CD4-positive, alpha-beta T cell treated with Interferon gamma for 1 hour (primary cell): ENCODE measurements around the gene KRT1.
A peak's percentile ranks its signal among the peaks of the same experiment; 100 is the strongest.
"Not testable (repeated sequence)": the region's sequence is repeated elsewhere in the genome, so short reads cannot be mapped to it uniquely, and the experiment has no call there.

ENCODE experiments used
- DNase-seq: peaks from one replicate; pipeline ENCODE4 v3.0.0-alpha.2; 2020

The KRT1 gene

DNA sequence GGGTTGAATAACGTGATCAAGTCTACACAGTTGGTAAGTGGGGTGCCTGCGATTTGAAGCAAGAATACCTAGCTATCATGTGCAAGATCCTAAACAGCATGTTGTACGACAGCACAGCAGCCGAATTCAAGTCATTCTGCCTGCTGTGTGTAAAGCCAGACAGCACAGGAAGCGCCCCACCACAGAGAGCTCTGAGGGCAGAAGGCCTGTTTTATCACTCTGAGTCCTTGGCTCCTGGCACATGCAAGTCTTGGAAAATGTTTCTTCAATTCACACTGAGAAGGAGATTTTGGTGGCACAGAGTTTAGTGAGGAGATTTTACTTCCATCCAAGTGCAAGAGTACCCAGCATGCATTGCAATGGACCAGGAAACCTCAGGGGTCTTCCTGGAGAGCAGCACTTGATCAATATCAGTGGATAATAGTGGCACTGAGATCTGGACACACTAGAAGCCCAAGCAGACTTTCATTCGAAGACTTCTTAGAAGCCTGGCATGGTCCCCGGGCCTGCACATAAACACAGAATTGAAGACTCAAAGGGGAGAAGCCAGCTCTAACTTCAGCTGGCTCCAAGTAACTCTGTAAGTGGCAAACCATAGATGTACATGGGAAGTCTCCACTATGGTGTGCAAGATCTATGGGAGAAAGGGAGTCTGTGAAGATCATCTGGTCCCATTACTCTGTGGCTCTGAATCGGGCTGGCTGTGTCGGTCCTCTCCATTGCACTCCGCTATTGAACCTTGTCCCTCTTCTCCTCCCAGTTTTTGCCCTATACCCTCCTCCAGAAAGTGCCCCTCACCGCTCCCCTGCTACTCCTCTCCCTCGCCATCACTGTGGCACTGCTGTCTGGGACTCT, 1.5 kb upstream of the KRT1 start:
- DNase-seq, result peak; percentile 29

DNA sequence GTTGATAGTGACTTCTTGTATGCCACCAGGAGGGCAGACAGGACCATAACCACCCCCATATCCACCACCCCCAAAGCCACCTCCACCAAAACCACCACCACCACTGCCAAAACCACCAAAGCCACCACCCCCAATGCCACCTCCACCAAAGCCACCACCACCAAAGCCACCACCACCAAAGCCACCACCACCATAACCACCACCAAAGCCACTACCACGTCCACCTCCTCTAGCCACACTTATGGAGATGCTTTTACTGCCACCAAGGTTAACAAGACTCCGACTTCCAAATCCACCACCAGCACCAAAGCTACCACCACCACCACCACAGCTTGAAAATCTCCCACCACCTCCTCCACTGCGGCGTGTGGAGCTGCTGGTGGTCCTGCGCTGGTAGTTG, 332 bp downstream of the KRT1 start:
- no peak for DNase-seq

DNA sequence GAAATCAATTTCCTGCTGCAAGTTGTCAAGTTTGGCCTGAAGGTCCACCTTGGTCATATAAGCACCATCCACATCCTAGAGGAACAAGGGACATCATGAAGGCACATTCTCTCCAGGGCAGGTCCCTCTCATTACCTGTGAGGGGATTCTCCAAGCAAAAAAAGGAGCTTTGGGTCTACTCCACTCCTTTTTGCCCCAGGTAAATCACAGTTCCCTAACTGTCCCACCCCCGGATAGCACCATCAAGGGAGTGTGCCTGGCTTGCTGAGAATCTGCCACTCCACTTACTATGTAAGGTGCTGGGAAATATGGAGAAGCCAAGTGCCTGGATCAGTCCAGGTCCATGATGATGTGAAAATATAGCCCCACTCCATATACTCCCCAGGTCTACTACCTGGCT, 2.5 kb downstream of the KRT1 start:
- no peak for DNase-seq

DNA sequence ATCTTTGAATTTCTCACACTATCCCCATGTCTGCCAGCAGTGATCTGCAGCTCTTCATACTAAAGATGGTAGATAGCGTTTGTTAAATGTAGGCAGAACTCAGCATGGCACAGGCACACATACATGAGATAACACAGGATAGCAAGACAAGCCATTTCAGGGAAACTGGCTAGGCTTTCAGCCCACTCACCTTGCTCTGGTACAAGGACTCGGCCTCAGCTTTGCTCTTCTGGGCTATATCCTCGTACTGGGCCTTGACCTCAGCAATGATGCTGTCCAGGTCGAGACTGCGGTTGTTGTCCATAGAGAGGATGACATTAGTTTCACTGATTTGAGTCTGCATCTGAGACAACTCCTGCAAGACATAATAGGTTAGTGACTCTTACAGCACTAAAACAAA, 3.1 kb downstream of the KRT1 start:
- DNase-seq, result no peak

DNA sequence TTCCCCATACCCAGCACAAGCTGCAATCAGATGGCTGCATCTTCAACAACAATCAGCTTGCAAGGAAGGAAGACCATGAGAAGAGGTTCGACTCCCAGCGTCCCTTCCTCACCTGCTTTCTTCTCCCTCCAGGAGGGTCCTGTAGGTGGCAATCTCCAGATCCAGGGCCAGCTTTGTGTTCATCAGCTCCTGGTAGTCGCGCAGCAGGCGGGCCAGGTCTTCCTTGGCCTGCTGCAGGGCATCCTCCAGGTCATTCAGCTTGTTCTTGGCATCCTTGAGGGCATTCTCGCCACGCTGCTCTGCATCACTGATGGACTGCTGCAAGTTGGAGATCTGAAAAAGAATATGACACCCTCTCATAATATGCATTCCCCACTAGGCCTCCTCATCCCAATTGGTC, 4.0 kb downstream of the KRT1 start:
- DNase-seq, result no peak

DNA sequence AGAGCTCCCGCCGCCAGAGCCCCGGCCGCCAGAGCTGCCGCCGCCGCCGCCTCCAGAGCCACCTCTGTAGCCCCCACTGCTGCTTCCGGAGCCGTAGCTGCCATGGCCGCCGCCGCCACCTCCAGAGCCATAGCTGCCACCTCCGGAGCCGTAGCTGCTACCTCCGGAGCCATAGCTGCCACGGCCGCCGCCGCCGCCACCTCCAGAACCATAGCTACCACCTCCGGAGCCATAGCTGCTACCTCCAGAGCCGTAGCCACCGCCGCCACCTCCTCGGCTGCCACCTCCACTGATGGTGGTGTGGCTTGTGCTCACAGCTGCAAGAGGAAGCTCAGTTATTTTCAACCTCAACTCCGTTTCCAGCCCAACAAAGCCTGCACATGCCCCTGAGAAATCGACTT, 4.9 kb downstream of the KRT1 start:
- DNase-seq, result no peak

DNA sequence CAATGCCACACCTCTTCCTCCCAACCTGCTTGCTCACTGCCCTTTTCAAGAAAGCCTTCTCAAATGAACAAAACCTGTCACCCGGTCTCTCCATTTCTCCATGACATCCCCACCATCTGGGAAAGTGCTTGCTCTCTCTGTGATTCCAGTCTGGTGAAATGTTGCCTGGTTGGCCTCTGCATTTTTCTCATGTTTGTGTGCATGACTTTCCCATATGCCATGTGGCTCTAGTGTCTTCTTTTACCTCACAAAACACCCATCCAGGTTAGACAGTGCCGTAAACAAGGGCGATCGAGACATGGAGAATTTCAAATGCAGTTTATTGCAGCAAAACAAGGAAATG, 5.8 kb downstream of the KRT1 start:
- no peak for DNase-seq

DNA sequence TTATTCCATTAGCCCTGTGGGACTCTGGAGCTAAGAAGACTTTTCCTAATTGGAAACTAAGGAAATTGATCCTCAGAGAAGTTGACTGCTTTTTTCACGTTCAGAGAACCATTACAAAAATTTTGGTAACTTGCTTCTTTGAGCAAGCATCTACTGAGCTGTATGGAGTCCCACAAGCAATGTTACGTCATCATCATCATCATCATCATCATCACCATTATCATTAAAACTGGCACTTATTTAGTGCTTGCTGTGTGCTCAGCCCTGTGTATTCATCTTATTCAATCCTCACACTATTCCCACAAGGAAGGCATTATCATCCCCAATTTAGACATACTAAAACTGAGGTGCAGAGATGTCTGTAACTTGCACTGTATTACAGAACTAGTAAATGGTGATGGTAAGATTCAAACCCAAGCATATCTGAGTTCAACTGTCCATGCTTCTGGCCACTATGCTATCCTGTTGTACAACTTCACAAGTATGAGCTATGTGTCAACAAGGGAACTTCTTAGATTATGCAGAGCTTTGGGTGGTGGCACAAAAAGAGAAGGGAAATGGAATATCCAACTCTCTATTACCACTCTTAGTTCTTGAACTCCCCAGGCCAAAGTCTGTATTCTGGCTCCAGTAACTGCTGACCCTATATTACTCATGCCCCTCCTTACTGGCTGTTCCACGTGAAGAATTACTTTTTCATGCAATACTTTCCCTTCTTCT, 6.3 kb downstream of the KRT1 start:
- no peak for DNase-seq

DNA sequence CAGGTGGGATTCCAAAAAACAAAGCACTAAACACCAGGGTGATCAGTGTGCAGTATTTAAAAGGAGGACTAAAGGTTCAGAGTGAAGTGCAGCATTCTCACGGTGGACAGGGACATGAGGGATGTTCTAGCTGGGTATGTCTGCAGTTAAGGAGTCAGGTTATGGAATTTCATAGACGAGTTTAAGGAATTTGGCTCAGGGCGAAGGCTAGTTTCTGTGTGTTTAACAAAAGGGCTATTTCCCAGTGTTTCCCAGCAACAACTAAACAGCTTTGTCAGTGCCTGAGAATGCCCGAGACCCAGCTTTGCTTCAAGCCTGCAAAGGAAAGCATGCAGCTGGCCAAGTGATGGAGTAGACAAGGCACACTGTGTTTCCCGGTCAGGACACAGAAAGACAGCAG, 7.0 kb downstream of the KRT1 start:
- no peak for DNase-seq

DNA sequence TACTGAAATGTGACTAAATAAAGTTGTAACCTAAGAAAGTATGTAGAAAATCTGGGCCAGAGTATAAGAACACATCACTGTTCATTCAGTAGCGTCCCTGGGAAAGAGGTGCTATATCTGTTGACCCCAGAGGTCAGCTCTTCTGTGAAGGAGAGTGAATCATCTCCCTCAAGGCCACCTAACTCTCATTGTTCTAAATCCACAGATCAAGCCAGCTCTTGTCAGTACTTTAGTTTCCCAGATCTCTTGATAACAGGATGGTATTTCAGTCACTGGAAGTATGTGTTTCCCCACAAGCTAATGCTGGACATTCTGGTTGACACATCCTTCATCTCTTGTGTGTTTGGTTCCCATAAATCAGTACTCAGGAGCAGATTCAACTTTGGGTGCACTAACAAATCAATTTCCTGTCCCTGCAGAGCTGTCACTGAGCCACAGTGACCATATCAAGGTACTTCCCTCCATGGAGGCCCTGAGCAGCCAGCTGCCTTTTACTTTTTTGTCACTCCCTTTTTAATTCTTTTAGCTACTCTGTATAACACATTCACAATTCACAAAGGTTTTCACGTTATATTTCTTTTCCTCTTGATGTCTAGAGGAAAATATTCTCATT, 7.8 kb downstream of the KRT1 start:
- no peak for DNase-seq

DNA sequence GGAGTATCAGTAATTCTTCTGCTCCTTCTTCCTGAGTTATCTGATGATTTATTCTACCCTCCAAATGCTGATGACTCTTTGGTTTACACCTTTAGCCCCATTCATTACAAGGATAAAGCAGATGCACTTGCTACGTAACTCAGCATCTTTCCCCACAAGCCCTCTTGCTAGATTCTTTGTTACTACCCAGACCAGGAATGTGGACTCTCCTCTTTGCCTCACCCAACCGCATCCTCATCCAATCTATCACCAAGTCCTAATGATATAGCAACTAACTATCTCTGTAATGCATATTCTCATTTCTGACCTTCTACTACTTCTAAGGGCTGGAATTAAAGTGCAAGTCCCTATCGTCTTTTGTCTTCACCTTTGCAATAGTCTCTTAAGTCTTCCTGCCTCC, 9.2 kb downstream of the KRT1 start:
- DNase-seq, result no peak

DNA sequence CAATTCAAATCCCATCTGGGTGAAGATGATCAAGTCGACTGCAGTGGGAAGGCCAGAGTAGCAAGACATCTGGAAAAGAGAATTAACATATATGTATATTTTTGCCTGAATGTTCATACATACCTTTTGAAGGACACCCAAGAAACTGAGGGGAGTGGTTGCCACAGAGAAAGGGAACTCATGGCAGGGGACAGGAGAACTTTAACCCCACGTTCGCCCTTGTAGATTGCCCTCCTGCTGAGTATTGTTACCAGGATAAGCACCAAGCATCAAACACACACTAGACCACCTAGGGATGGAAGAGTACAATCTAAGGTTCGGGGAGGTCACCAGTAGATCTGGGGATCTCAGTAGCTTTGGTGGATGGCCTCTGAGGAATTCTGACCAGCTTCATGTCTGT, 9.7 kb downstream of the KRT1 start:
- DNase-seq, result no peak

DNA sequence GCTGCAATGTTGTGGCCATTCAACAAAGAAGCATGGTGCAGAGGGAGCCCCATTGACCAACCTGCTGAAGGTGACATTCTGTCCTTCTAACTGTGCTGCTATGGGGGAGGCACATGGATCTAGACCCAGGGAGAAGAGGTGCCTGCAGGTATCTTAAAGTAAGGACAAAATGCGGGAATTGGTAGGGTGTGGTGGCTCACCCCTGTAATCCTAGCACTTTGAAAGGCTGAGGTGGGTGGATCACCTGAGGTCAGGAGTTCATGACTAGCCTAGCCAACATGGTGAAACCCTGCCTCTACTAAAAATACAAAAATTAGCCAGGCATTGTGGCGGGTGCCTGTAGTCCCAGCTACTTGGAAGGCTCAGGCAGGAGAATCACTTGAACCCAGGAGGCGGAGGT, 10.3 kb downstream of the KRT1 start:
- DNase-seq, result not testable (repeated sequence)

DNA sequence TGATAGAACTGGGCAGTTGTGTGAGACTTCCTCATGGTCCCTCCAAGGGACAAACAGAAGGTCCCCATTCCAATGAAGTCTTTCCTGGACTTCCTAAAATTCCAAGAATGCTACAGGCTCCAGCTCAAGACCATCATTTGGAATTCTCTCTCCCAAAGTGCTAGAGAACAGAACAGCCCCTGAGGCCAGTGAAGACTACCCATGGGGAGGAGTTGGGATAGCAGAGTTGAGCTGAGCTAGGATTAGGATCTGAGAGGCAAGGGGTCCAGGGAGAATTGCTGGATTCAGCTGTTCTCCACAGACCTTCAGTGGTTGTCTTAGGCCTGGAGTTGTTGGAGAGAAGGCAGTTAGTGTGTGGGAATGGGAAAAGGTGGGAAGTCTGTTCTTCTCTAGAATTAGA, 10.8 kb downstream of the KRT1 start:
- no peak for DNase-seq

DNA sequence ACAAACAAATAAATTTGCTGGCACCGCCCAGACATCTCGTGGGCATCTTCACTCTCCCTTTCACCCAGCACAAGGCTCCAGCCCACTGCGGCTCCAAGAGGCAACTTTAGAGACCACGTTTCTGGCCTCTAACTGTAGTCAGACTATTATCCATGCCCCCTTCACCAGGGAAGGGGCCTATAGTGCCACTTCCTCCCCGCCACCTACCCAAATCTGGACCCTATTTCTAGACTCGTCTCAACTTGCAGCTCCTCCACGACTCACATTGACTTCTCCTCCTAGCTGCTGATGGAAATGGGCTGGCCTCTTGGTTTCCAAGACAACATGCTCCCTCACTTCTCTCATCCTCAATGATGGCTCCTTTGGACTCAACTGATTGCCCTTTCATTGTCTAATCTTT, 12.3 kb downstream of the KRT1 start:
- no peak for DNase-seq

DNA sequence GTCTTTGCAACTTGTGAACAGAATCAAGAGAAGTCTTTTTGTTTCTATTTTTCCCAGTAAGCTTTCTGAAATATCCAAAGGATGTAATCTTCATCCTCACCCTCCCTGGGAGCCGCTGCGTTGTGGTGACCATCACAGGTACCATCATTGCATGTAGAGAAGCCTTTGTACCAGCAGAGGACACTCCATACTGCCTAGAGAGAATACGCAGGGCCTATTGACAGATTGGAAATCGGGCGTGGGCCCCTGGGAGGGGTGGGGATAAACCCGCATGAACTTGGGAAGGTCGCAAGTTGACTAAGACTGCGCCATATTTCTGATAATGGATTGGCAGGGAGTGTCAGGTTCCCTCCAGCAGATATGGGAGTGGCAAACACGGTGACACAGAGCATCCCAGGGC, 12.7 kb downstream of the KRT1 start:
- no peak for DNase-seq

DNA sequence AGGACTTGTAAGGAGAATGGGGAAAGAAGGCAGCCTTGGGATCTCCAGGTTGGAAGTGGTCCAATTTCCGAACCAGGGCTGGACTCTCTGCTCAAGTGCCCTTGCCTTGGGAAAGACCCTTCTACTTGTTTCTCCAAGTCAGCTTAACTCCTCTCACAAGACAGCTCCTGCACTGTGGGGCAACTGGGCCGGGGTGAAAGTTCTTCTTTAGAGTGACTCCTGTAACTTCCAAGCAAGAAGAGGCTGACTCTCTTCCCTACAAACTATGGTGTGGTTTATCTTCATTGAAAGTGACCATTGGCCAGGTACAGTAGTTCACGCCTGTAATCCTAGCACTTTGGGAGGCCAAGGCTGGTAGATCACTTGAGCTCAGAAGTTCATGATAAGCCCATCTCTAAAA, 13.7 kb downstream of the KRT1 start:
- DNase-seq, result no peak

DNA sequence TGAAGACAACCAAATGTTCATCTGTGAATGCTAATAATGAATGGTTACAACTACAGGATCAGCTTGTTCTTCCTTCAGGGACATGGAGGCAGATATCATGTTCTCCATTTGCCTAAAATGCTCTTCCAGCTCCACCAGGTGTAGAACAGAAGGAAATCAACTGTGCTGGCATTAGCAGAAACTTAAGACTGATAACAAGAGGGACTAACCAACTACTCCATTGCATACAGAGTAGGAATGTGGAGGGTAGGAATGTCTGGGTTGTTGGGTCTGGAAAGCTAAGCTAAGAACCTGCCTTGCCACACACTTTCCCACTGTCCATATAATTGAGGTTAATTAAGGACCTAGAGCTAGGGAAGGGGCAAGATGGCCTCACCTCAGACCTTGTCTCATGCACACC, 16.8 kb downstream of the KRT1 start:
- DNase-seq, result no peak

DNA sequence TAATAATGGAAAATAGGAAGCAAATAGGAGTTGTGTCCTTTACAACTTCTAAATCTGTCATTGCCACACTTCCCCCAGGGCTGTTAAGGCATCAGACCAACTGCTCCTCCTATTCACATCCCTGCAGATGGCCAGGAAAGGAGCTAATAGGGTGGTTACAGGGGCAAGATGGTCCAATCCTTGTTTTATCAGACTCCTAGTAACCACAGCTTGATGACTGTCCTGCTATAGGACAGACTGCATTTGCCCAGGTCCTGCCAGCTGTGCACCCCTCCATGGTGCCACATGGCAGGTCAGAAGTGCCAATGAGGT, 17.3 kb downstream of the KRT1 start:
- DNase-seq, result no peak

DNA sequence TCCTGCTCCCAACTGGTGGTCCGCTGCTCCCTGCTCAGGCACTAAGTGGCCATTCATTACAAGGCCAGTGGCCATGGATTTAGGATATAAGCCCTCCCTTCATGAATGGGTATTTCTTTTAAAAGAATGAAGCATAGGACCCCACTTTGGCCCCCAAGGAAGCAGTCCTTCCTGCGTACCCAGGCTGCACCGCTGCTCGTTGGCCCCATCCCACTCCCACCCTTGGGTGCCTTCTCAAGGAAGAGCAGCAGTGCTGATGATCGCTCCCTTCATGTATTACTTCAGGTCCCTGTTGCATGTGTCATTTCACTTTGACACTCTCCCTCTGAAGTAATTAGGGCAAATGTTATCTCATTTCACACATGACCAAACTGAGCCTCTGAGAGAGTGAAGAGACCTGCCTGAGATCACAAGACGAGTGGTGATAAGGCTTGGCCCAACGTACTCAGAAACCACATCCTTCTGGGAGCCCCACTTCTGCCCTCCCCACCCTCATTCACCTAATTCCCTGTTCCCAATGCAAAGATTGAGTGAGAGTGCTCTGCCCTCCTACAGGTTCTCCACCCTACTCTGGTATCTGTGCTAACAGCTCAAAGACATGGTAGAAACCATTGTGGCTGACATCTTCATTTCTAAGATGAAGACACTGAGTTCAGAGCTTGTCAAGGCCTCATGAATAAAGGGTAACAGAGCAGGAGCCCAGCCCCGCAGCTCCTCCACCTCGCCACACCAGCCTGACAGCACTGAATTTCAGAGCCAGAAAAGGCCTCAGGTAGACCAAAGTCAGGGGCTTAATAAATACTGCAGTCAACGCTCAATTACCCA, 17.9 kb downstream of the KRT1 start:
- DNase-seq, result no peak

DNA sequence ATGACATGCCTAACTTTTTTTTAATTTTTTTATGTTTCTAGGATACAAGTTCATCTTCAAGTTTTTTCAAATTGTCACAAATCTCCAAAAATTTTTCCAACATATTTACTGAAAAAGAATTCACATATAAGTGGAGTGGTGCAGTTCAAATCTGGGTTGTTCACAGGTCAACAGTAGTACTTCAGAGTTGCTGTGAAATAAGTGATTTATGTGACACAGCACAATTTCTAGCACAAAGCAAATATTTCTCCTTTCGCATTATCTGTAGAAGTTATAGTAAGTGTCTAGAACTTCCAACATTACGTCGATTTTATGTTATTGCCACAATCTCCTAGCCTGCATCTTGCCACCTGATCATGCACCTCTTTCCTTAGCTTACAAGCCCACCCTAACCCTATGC, 18.5 kb downstream of the KRT1 start:
- no peak for DNase-seq

DNA sequence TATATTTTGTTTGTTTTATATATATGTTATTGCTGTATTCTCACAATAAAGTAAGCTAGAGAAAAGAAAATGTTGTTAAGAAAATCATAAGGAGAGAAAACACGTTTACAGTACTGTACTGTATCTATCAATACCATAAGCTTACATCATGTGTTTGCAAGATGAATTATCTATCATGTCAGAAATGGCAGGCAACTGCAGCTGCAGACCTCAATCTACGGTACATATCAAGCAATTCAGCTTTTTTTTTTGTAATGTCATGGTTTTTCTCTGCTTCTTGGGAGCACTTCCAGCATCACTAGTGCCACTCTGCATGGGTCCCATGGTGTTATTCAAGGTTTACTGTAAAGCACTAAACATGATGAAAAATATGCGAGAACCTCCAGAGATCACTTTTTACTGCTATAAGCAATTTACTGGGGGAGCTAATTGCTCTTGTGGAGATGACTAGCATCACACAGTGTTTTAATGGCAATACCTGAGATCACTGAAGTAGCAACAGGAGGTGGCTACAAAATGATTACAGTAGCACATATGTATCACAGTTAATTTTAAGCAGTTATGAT, 19.2 kb downstream of the KRT1 start:
- DNase-seq, result no peak

DNA sequence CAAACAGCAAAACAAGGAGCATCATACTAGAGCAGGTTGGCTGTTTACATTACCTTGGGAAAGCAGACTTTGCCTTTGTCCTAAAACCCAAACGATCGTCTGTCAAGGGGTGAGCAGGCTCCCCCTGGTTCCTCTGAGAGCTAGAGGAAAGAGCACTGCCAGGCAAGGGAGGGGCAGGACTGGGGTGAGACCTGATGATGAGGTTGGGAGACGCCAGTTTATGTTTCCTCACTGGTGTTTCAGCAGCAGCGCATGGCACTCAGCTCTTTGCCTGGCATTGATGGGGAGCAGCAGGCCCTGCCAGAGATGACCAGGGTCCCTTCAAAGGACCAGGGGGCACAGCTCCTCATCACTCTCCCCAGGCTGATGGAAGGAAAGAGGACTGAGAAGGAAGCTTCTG, 20.3 kb downstream of the KRT1 start:
- no peak for DNase-seq
